Heart left ventricle (tissue), 16 donors: ENCODE results near the gene EGR2. TPM values are rescaled to one million over a fixed set of nuclear protein-coding genes. Genes with fewer than 3 reads are reported as not detected.
A peak's percentile ranks its signal among the peaks of the same experiment; 100 is the strongest.

Source experiments
- ATAC-seq, 4 donors: fragments of 200-7000 bp; cut with Tn5 transposase; one replicate each; pipeline ENCODE4 v1.9.1; 2020 to 2022; ENCODE audit warnings: moderate library complexity in 4 of 4, mild to moderate bottlenecking in 3 of 4, moderate number of reproducible peaks in 1 of 4
- DNase-seq, 5 donors: peaks; one replicate each; pipeline ENCODE4 v3.0.0-alpha.2; 2020
- H3K27ac ChIP-seq, 12 donors: fragments of 200-600 bp; sonication (generic) in 4 of 12; one replicate each; pipeline versions ENCODE4 v1.5.0 to v1.8.0; 2016 to 2022; ENCODE audit warnings: mild to moderate bottlenecking in 2 of 12
- H3K27me3 ChIP-seq, 9 donors: fragments of 200-600 bp; sonication (generic) in 2 of 9; one replicate each; pipeline versions ENCODE4 v1.5.1 to v1.8.0; 2016 to 2022; ENCODE audit warnings: mild to moderate bottlenecking in 3 of 9
- H3K36me3 ChIP-seq, 9 donors: fragments of 200-600 bp; sonication (generic) in 2 of 9; one replicate each; pipeline versions ENCODE4 v1.5.0 to v1.8.0; 2018 to 2022; ENCODE audit warnings: mild to moderate bottlenecking in 2 of 9
- H3K4me1 ChIP-seq, 12 donors: fragments of 200-600 bp; sonication (generic) in 4 of 12; one replicate each; pipeline versions ENCODE4 v1.5.0 to v1.8.0; 2016 to 2022; ENCODE audit warnings: mild to moderate bottlenecking in 3 of 12
- H3K4me3 ChIP-seq, 12 donors: fragments of 200-600 bp; sonication (generic) in 4 of 12; one replicate each; pipeline versions ENCODE4 v1.5.0 to v1.8.0; 2017 to 2022; ENCODE audit warnings: mild to moderate bottlenecking in 9 of 12, moderate library complexity in 4 of 12
- H3K9me3 ChIP-seq, 12 donors: fragments of 200-600 bp; sonication (generic) in 4 of 12; one replicate each; pipeline versions ENCODE4 v1.5.0 to v1.8.0; 2016 to 2022; ENCODE audit warnings: mild to moderate bottlenecking in 1 of 12
- CTCF ChIP-seq, 12 donors: fragments of 200-600 bp; sonication (generic) in 4 of 12; IDR thresholded peaks; one replicate each; pipeline versions ENCODE4 v1.5.0 to v1.8.0; 2018 to 2022; ENCODE audit warnings: antibody characterized with exemption in 12 of 12, mild to moderate bottlenecking in 5 of 12
- POLR2A ChIP-seq, 2 donors: fragments of 450-650 bp; IDR thresholded peaks; one replicate each; pipeline ENCODE4 v1.6.1; 2017; ENCODE audit warnings: antibody characterized with exemption in 2 of 2, mild to moderate bottlenecking in 2 of 2, moderate library complexity in 2 of 2
- WGBS, 4 donors: extraction: QIAGEN DNeasy Blood & Tissue Kit in 2 of 4; methylation state at CpG; one replicate each; pipeline versions ENCODE4 v1.1.5 to v1.1.7; 2013 to 2018; 5-methylcytosine and 5-hydroxymethylcytosine counted together
- intact Hi-C, 10 donors: fragments of 100-400 bp; cut with DNase I; formaldehyde crosslinking; loops; one replicate each; pipeline versions ENCODE4 v1.11.1 to v1.14.2; 2022
- polyA plus RNA-seq, 2 donors: library from polyadenylated mRNA; stranded (reverse); fragments of 200-250 nt; gene quantifications; one replicate each; pipeline ENCODE4 v1.2.3, GENCODE V29; 2013
- total RNA-seq, 9 donors: library from RNA; depleted of rRNA in 2 of 9; stranded (reverse); fragments of >200 nt in 2 of 9; fragmentation: NEBNext Ultra II Directional in 3 of 9; extraction: Animal tissue kit (Norgen Biotek cat#: 25700) in 3 of 9; gene quantifications; one replicate each; pipeline versions ENCODE4 v1.1.0 to v1.2.4, GENCODE V29; 2016 to 2023
- donor health status: ischemic (EF 13 %, LVEDD 7.1; RV severe dilation, severe dysfunction).
- donor health status: healthy with polysubstance abuse.
- donor health status: DM: no; HTN: yes; CAD: no.
- donor health status: DM: no; HTN: no; CAD: no.
- donor health status: ischemic (EF 25% LVEDD 6.9; RV normal size, moderate dysfunction).
- donor health status: ischemic (EF 25% LVEDD 5.7; RV mildly dilated, moderate dysfunction).
- donor health status: healthy.
- donor health status: DM: yes; HTN: yes; CAD: no.
- donor health status: ischemic (EF 35%, LVEDD 5.7; RV mildly dilated, moderate dysfunction).
- donor health status: nonischemic (EF 11% LVEDD 7.7; RV severe dilation, severe dysfunction).
- donor health status: DM: yes; HTN: yes; CAD: no.
- donor health status: PGD.
- donor health status: ischemic (EF 29% LVEDD 5.4; RV normal size, mild dysfunction).
- donor health status: nonischemic (EF 23%, LVEDD 6.1; RV moderate dilation, normal function).

Gene EGR2
- total and polyA plus RNA-seq, 11 donors: 0.37 to 8.5 (median 1.8) TPM

GRCh38 chr10:62817766-62818425, 1.7 kb upstream of the EGR2 start:
- Histone ChIP-seq H3K36me3 (peaks cover 0 to 3% (median 0%) of the 10 kb centered on the region in 9 donors), H3K9me3 (no peaks in the 10 kb centered on the region), H3K4me3 (peak overlapping the region; percentile 37 to 91 (median 78)), H3K27me3 (peaks cover 0 to 50% (median 17%) of the 10 kb centered on the region in 9 donors), H3K27ac (peak overlapping the region in 11 of 12 donors; percentile 77 to 93 (median 87)), H3K4me1 (peaks cover 0 to 48% (median 28%) of the 10 kb centered on the region in 12 donors)
- peak; percentile 56 to 78 (median 74) for ATAC-seq
- intact Hi-C loops: loop anchor here (1.0 to 10.0 kb wide), 16 partner anchors 55 to 381 kb away; partner anchors contain the start of gene NRBF2 (in 5 of the 10)
- TF ChIP-seq CTCF (IDR thresholded peaks at IDR 0.05) (peak; percentile 82 to 97 (median 90)), POLR2A (IDR thresholded peaks at IDR 0.05) (no peak)
- peak; percentile 74 to 88 (median 81) for DNase-seq
- WGBS, 4 donors: 0 to 1% (median 1%) methylated on average over 38 to 51 of the region's 51 CpGs

- peak overlapping the region; percentile 37 to 91 (median 78) for H3K4me3 ChIP-seq
- TF ChIP-seq POLR2A (IDR thresholded peaks at IDR 0.05) (no peak), CTCF (IDR thresholded peaks at IDR 0.05) (no peak)
- intact Hi-C loops: loop anchor here (2.0 to 10.0 kb wide), 13 partner anchors 54 to 380 kb away; partner anchors contain the start of gene NRBF2 (in 5 of the 10)
- DNase-seq: peak; percentile 60 to 79 (median 70)
- WGBS, 4 donors: 0 to 2% (median 1%) methylated on average over 42 to 49 of the region's 49 CpGs
- H3K36me3 ChIP-seq: peaks cover 0 to 3% (median 0%) of the 10 kb centered on the region in 9 donors
- no peaks in the 10 kb centered on the region for H3K9me3 ChIP-seq
- peak overlapping the region; percentile 63 to 93 (median 87) for H3K27ac ChIP-seq
- peaks cover 0 to 50% (median 17%) of the 10 kb centered on the region in 9 donors for H3K27me3 ChIP-seq
- peak; percentile 14 to 75 (median 58) for ATAC-seq
- H3K4me1 ChIP-seq: peaks cover 0 to 48% (median 28%) of the 10 kb centered on the region in 12 donors
Measured at GRCh38 chr10:62817121-62817765, 1.1 kb upstream of the EGR2 start.

- 0 to 2% (median 2%) methylated on average over 2 of the region's 2 CpGs for WGBS, 4 donors
- TF ChIP-seq POLR2A (IDR thresholded peaks at IDR 0.05) (no peak), CTCF (IDR thresholded peaks at IDR 0.05) (no peak)
- intact Hi-C loops: loop anchor here (2.0 to 10.0 kb wide), 13 partner anchors 53 to 379 kb away; partner anchors contain the start of gene NRBF2 (in 5 of the 10)
- ATAC-seq (no peak), DNase-seq (no peak)
- H3K4me1 ChIP-seq: peaks cover 0 to 54% (median 28%) of the 10 kb centered on the region in 12 donors
- H3K9me3 ChIP-seq: no peaks in the 10 kb centered on the region
- H3K4me3 ChIP-seq: peak overlapping the region; percentile 37 to 91 (median 78)
- peak overlapping the region in 11 of 12 donors; percentile 77 to 93 (median 87) for H3K27ac ChIP-seq
- peaks cover 0 to 3% (median 0%) of the 10 kb centered on the region in 9 donors for H3K36me3 ChIP-seq
- H3K27me3 ChIP-seq: peaks cover 0 to 50% (median 17%) of the 10 kb centered on the region in 9 donors
Measured at GRCh38 chr10:62816076-62816330, 163 bp downstream of the EGR2 start.
